ENCODE results near the gene CAB39. TPM values are rescaled to one million over a fixed set of nuclear protein-coding genes. Genes with fewer than 3 reads are reported as not detected.
"Not testable (repeated sequence)": the region's sequence is repeated elsewhere in the genome, so short reads cannot be mapped to it uniquely, and the experiment has no call there.

CAB39 gene
- polyA plus RNA-seq, 1 donor (not counting 4 experiments of a cell fraction or from before 2014, with no cell fraction given), result 120 TPM

DNA sequence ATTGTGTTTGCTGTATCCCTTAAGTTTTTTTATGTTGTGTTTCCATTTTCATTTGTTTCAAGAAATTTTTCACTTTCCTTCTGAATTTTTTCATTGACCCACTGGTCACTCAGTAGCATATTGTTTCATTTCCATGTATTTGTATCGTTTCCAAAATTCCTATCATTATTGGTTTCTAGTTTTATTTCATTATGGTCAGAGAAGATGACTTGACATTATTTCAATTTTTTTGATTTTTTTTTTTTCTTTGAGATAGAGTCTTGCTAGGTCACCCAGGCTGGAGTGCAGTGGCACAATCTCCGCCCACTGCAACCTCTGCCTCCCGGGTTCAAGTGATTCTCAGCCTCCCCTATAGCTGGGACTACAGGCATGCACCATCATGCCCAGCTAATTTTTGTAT lies 11.3 kb upstream of the CAB39 start:
- no peak overlapping the region for H3K4me3 ChIP-seq (ENCODE audit: control insufficient read depth in 2 of 3, extremely low read depth in 1 of 3, insufficient read depth in 2 of 3, low read depth in 1 of 3, low read length in 3 of 3)
- no peaks in the 10 kb centered on the region for H3K9me1 ChIP-seq (ENCODE audit: control insufficient read depth, extremely low read depth, insufficient read depth, low read length)
- H4K20me1 ChIP-seq (ENCODE audit: control insufficient read depth, extremely low read depth, insufficient read depth, low read length), result no peaks in the 10 kb centered on the region
- no peak overlapping the region for H3K9ac ChIP-seq (ENCODE audit: control insufficient read depth, extremely low read depth, insufficient read depth, low read length)
- no peak overlapping the region for H3K27ac ChIP-seq (ENCODE audit: control insufficient read depth, insufficient read depth, low read length)
- no peak overlapping the region for H2AFZ ChIP-seq (ENCODE audit: control insufficient read depth, low read length)
- H3K9me3 ChIP-seq (ENCODE audit: control insufficient read depth, low read depth, low read length), result no peaks in the 10 kb centered on the region
- FAIRE-seq (no peak), DNase-seq (ENCODE audit: low read depth, low spot score) (no peak)
- H3K4me2 ChIP-seq (ENCODE audit: control insufficient read depth, extremely low read depth, insufficient read depth, low read depth, low read length), result no peak overlapping the region
- no peaks in the 10 kb centered on the region for H3K27me3 ChIP-seq (ENCODE audit: control insufficient read depth, extremely low read depth, insufficient read depth, low read length)
- no peaks in the 10 kb centered on the region for H3K79me2 ChIP-seq (ENCODE audit: control insufficient read depth, insufficient read depth, low read length)
- no peaks in the 10 kb centered on the region for H3K36me3 ChIP-seq (ENCODE audit: control insufficient read depth in 2 of 2, extremely low read depth in 1 of 2, insufficient read depth in 2 of 2, low read length in 2 of 2)
- dilution Hi-C loops (cut with MboI; ENCODE audit: extremely low pct_ligation_motif_present, low sequenced_read_pairs), result no loop called here
- TF ChIP-seq, protein P1, sequence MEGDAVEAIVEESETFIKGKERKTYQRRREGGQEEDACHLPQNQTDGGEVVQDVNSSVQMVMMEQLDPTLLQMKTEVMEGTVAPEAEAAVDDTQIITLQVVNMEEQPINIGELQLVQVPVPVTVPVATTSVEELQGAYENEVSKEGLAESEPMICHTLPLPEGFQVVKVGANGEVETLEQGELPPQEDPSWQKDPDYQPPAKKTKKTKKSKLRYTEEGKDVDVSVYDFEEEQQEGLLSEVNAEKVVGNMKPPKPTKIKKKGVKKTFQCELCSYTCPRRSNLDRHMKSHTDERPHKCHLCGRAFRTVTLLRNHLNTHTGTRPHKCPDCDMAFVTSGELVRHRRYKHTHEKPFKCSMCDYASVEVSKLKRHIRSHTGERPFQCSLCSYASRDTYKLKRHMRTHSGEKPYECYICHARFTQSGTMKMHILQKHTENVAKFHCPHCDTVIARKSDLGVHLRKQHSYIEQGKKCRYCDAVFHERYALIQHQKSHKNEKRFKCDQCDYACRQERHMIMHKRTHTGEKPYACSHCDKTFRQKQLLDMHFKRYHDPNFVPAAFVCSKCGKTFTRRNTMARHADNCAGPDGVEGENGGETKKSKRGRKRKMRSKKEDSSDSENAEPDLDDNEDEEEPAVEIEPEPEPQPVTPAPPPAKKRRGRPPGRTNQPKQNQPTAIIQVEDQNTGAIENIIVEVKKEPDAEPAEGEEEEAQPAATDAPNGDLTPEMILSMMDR (optimal IDR thresholded peaks at IDR 0.05 in 1 of 3, IDR thresholded peaks at IDR 0.05 in 1 of 3, conservative IDR thresholded peaks at IDR 0.05 in 1 of 3; ENCODE audit: extremely low read depth in 1 of 3, insufficient read depth in 2 of 3, low read length in 3 of 3), result no peak
- no peak for TF ChIP-seq EZH2 (IDR thresholded peaks at IDR 0.05; ENCODE audit: low read length)
- peaks cover 14% of the 10 kb centered on the region for H3K4me1 ChIP-seq (ENCODE audit: control insufficient read depth, extremely low read depth, insufficient read depth, low read length)

DNA sequence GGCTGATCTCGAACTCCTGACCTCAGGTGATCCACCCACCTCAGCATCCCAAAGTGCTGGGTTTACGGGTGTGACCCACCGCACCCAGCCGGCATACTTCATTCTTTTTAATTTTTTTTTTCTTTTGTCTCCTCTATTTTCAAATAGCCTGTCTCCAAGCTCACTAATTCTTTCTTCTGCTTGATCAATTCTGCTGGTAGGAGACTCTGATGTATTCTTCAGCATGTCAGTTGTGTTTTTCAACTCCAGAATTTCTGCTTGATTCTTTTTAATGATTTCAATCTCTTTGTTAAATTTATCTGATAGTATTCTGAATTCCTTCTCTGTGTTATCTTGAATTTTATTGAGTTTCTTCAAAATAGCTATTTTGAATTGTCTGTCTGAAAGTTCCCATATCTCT lies 10.2 kb upstream of the CAB39 start:
- H3K36me3 ChIP-seq (ENCODE audit: control insufficient read depth in 2 of 2, extremely low read depth in 1 of 2, insufficient read depth in 2 of 2, low read length in 2 of 2); H4K20me1 ChIP-seq (ENCODE audit: control insufficient read depth, extremely low read depth, insufficient read depth, low read length); H3K9me3 ChIP-seq (ENCODE audit: control insufficient read depth, low read depth, low read length); DNase-seq (ENCODE audit: low read depth, low spot score); H3K4me1 ChIP-seq (ENCODE audit: control insufficient read depth, extremely low read depth, insufficient read depth, low read length); H3K9me1 ChIP-seq (ENCODE audit: control insufficient read depth, extremely low read depth, insufficient read depth, low read length); FAIRE-seq; H3K9ac ChIP-seq (ENCODE audit: control insufficient read depth, extremely low read depth, insufficient read depth, low read length); H3K79me2 ChIP-seq (ENCODE audit: control insufficient read depth, insufficient read depth, low read length); H2AFZ ChIP-seq (ENCODE audit: control insufficient read depth, low read length); H3K27ac ChIP-seq (ENCODE audit: control insufficient read depth, insufficient read depth, low read length); H3K4me2 ChIP-seq (ENCODE audit: control insufficient read depth, extremely low read depth, insufficient read depth, low read depth, low read length); dilution Hi-C loops (cut with MboI; ENCODE audit: extremely low pct_ligation_motif_present, low sequenced_read_pairs); H3K4me3 ChIP-seq (ENCODE audit: control insufficient read depth in 2 of 3, extremely low read depth in 1 of 3, insufficient read depth in 2 of 3, low read depth in 1 of 3, low read length in 3 of 3); H3K27me3 ChIP-seq (ENCODE audit: control insufficient read depth, extremely low read depth, insufficient read depth, low read length): not testable (repeated sequence)

DNA sequence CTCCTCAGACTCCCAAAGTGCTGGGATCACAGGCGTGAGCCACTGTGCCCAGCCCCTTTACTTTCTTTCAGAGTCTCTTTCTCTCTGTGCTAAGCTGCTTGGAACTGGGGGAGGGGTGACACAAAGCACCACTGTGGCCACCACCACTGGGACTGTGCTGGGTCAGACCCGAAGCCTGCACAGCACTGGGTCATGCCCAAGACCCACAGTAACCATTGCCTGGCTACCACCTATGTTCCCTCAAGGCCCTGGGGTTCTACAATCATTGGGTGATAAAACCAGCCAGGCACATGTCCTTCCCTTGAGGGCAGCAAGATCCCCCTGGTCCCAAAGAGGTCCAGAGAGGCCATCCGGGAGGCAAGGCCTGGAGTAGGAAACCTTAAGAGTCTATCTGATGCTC lies 9.1 kb upstream of the CAB39 start:
- H3K4me2 ChIP-seq (ENCODE audit: control insufficient read depth, extremely low read depth, insufficient read depth, low read depth, low read length), result no peak overlapping the region

More for the DNA sequence above, 9.1 kb upstream of the CAB39 start:
- no peak overlapping the region for H3K4me3 ChIP-seq (ENCODE audit: control insufficient read depth in 2 of 3, extremely low read depth in 1 of 3, insufficient read depth in 2 of 3, low read depth in 1 of 3, low read length in 3 of 3)
- no peaks in the 10 kb centered on the region for H4K20me1 ChIP-seq (ENCODE audit: control insufficient read depth, extremely low read depth, insufficient read depth, low read length)
- no peak overlapping the region for H2AFZ ChIP-seq (ENCODE audit: control insufficient read depth, low read length)
- peaks cover 7% of the 10 kb centered on the region for H3K4me1 ChIP-seq (ENCODE audit: control insufficient read depth, extremely low read depth, insufficient read depth, low read length)
- H3K9me3 ChIP-seq (ENCODE audit: control insufficient read depth, low read depth, low read length), result no peaks in the 10 kb centered on the region
- FAIRE-seq, result no peak
- dilution Hi-C loops (cut with MboI; ENCODE audit: extremely low pct_ligation_motif_present, low sequenced_read_pairs), result no loop called here
- no peak overlapping the region for H3K9ac ChIP-seq (ENCODE audit: control insufficient read depth, extremely low read depth, insufficient read depth, low read length)
- H3K27me3 ChIP-seq (ENCODE audit: control insufficient read depth, extremely low read depth, insufficient read depth, low read length), result no peaks in the 10 kb centered on the region
- no peaks in the 10 kb centered on the region for H3K36me3 ChIP-seq (ENCODE audit: control insufficient read depth in 2 of 2, extremely low read depth in 1 of 2, insufficient read depth in 2 of 2, low read length in 2 of 2)
- no peaks in the 10 kb centered on the region for H3K9me1 ChIP-seq (ENCODE audit: control insufficient read depth, extremely low read depth, insufficient read depth, low read length)
- DNase-seq (ENCODE audit: low read depth, low spot score), result no peak
- H3K79me2 ChIP-seq (ENCODE audit: control insufficient read depth, insufficient read depth, low read length), result no peaks in the 10 kb centered on the region
- no peak overlapping the region for H3K27ac ChIP-seq (ENCODE audit: control insufficient read depth, insufficient read depth, low read length)
- TF ChIP-seq, protein P1 (optimal IDR thresholded peaks at IDR 0.05 in 1 of 3, IDR thresholded peaks at IDR 0.05 in 1 of 3, conservative IDR thresholded peaks at IDR 0.05 in 1 of 3; ENCODE audit: extremely low read depth in 1 of 3, insufficient read depth in 2 of 3, low read length in 3 of 3), result no peak
- no peak for TF ChIP-seq EZH2 (IDR thresholded peaks at IDR 0.05; ENCODE audit: low read length)

Measured in keratinocyte (primary cell).